Activated T-cell treated with anti-CD3 and anti-CD28 coated beads for 48 hours (primary cell): ENCODE measurements around the gene PLXNA2.

ENCODE experiments used
- DNase-seq: peaks from one replicate; pipeline ENCODE4 v3.0.0-alpha.2; 2020; ENCODE audit warnings: low read depth

The PLXNA2 gene

DNA sequence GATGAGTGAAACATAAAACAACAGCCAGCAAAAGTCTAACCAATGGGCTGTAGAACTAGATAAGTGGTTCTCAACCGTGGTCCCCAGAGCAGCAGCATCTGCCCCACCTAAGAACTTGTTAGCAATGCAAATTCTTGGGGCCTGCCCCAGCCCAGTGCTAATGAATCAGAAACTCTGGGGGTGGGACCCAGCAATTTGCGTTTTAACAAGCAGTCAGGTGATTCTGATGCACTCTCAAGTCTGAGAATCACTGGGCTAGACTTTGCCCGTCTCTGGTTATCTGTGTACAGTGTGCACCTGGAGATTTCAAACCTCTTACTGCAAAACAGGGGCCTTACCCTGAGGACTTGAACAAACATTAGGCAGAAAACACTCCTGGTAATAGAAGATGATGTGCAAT is 66.5 kb downstream of the PLXNA2 start:
- no peak for DNase-seq

DNA sequence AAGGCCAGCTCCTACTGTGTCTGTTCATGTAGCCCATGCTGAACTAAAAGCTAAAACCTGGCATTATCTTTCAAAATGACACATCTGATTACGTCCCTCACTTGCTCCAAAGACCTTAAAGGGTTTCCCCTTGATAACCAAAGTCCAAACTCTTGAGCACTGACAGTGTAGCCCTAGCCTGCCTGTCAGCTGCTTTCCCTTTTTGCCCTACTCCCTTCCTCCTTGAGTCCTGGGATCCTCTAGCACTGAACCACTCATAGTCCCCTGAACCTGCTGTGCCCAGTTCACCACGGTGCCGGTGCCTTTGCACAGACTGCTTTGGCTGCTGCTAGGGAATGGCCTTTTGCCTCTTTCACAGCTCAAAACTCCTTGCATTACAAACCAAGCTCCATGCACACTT is 67.5 kb downstream of the PLXNA2 start:
- DNase-seq: no peak

DNA sequence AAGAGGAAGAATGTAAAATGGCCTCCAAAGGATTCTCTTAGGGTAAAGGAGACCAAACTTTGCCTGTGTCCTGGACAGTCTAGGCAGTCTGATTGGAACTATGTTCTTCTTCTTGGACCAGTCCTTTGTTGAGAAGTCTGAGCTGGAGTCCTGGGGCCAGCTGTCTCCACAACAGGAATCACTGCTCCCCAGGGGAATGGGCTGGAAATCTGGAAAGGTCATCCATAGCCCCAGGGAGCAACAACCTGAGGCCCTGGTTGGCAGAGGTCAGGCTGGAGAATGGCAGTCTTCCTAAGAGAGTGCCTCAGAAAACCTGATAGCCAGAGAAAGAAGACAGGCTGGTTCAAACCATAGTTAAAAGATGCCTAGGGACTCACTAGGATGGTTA is 68.7 kb downstream of the PLXNA2 start:
- DNase-seq: no peak

DNA sequence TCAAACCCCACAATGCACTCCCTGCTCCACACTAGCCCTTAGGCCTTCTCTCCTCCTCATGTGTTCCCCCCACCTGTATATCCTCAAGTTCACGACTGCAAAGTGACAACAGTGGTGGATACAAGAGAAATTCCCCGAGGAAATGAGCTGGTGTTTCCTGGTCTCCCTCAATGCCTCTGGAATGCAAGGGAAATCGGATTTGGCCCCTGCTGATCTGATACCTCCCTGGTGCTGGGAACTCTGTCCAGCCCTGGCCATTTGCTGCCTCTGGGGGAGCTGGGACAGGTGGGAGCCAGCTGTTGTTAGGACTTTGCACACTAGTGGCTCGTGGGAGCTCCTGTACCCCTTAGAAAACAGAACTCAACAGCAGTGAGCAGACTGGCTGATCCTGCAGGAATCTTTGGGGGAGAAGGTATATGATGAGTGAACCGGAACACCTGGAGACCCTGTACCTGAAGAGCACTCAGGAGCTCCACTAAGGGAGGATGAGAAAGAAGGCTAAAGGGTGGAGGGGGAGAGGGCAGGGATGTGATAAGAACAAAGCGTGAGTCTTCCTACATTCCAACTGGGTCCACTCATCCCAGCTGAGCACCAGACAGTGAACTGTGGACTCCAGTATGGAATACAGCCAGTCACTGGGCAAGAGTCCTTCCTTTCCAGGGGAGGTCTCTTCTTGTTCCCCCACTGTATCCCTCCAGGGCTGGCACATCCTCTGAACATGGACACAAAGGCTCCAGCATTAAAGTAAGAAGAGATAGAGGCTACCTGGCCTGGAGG is 69.3 kb downstream of the PLXNA2 start:
- DNase-seq: no peak

DNA sequence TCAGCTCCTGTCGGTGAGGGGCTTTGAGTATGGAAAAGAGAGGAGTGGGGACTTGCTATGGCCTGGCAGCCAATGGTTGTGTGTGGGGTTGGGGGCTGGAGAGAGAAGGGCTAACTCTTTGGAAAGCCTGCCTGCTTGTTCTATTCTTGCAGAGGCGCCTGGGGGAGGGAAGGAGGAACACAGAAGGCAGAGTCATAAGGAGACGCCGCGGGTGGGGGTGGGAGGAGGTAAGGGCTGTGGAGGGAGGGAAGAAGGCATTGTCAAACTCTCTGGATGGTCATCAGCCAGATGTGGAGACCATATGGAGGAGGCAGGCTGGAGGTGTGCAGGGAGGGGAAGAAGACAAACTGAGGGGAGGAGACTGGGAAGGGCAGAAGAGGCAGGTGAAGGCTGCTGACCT is 70.0 kb downstream of the PLXNA2 start:
- no peak for DNase-seq

DNA sequence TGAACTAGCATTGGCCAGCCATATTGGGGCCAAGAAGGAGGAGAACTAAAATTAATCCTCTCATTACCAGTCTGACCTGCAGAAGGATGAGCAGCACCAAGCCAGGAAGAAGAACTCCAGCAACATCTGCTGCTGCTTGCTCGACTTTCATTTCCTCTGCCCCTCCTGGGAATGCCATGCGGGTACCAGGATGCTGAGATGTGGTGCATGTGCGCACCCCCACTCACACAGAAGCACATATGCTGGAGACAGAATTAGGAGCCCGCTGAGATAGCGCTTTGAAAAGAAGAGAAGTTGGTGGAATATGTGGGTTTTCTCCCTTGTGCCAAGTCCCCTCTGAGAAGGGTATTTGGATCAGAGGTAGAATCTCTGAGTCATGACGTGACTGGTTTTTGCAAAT is 70.4 kb downstream of the PLXNA2 start:
- no peak for DNase-seq

DNA sequence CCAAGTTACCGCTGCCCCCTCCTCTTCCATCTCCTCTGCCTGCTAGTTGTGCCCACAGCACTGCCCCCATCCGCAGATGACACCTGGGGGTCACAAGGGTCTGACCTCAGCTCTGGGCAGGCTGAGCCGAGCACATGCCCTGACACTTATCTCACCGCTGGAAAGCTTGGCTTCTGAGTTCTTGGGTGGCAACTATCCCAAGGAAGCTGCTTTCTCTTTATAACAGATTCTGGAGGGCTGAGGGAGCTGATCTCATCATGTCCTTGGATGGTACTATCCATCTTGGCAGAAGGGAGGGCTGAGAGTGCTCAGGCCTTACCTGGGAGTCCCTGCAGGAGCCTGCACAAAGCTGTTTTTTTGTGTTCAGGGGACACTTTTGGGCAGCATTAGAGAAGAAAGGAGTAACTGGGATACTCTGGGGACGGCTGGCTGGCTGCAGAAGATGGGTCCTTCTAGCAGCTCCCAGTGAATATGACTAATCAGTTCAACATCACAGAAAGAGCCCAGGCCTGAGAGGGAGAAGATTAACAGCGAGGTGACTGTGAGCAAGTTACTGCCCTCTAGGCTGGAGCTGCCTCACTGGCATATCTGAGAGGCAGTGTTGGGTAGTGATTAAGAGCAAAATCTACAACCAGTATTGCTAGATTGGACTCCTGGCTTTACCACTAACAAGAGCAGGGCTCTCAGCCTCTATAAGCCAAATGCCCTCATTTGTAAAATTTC is 71.6 kb downstream of the PLXNA2 start:
- no peak for DNase-seq

DNA sequence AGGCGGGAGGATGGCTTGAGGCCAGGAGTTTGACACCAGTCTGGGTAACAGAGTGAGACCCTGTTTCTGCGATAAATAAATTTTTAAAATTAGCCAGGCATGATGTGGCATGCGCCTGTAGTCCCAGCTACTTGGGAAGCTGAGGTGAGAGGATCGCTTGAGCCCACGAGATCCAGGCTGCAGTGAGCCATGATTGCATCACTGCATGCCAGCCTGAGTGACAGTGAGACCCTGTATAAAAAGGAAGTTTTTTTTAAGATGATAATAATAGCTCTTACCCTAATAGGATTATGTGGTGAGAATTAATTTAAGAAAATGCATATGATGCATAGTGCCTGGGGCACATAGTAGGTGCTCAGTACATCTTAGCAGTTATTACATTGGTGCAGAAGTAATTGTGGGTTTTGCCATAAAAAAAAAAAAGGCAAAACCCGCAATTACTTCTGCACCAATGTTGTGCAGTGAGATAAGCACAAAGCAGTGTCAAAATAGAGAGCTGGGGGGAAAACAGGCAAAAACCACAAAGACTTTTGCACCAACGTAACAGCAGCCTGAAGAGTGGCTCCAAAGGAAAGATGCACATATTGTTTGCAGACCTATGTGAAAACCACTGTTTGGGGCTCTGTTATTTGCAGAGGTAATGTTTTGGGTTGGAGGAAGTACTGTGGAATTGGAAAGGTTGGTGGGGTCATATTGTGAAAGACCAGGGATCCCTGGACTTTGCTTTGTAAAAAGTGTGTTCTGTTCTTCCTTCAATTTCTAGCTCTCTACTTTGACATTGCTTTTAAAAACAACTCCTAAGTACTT is 72.4 kb downstream of the PLXNA2 start:
- DNase-seq: no peak

DNA sequence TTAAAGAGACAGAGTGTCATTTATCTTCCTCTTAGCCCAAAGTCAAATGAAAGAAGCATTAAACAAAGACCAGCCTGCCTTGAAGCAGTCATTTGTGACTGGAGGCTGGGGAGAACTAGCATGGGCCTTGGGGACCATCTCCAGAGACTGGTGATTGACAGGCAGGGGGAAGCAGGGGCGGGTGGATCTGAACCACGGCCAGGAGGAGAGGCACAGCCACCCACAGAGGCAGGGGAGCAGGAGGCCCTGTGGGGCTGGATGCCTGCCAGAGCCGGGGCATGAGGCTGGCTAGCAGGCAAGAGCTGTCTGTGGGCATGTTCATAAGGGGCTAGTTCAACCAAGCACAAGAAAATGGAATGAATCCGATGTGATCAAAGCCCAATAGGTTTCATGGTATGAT is 73.9 kb downstream of the PLXNA2 start:
- DNase-seq: no peak

DNA sequence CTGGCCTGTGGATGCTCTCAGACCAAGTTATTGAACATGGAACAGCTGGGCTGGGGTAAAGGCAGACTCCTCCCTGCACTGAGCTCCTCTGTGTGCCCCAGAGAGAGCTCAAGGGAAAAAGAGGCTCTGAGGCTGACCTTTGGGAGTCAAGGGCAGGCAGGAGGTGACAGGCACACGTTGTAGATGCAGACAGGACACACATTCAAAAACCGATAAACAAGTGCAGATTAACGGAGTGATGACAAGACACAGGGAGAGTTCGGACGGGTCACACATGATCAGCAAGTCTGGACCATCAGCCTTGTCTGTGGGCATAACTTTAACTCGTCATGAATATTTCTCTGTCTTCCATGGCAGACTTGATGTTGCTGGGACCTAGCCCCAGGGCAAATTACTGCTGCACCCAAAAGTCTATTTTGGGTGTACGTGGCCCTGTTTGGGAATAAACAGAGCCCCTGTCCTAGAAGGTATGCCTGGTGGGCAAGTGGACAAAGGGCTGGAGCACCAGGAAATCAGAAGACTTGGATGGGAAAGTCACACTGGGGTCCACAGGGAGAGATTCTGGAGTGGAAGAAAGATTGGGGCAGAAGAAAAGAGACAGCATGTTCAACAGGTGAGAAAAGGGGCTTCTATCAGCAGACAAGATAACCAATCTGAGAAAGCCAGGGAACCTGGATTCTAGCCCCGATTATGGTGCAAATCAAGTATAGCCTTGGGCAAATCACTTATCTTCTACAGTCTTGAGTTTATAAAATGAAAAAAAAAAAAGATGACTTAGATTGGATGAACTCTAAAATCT is 74.9 kb downstream of the PLXNA2 start:
- DNase-seq: no peak

DNA sequence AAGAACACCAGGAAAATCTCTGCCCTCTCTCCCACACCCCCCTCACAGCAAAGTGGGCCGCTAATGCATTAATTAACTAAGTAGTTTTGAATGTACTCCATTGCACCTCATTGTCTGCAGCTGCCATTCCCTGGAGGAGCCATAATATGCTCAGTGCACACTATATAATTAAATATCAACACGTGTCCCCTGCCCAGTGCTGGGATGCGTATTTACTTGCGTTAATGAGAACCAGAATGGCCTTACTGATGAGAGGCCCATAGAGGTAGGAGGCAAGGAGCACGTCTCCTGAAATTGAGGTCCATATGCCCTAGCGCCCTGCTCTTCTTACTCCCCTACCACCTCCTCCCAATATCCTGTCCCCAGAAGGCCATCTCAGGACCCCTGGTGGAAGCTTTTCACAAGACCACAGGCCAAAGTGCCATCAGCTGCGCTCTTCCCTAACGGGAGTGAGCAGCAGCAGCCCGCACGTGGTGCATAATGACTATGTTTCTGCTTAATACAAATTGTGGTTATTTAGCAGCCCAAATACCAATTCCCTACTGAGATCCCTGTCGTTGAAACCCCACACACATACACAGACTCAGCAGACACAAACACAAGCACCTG is 76.8 kb downstream of the PLXNA2 start:
- DNase-seq: no peak

DNA sequence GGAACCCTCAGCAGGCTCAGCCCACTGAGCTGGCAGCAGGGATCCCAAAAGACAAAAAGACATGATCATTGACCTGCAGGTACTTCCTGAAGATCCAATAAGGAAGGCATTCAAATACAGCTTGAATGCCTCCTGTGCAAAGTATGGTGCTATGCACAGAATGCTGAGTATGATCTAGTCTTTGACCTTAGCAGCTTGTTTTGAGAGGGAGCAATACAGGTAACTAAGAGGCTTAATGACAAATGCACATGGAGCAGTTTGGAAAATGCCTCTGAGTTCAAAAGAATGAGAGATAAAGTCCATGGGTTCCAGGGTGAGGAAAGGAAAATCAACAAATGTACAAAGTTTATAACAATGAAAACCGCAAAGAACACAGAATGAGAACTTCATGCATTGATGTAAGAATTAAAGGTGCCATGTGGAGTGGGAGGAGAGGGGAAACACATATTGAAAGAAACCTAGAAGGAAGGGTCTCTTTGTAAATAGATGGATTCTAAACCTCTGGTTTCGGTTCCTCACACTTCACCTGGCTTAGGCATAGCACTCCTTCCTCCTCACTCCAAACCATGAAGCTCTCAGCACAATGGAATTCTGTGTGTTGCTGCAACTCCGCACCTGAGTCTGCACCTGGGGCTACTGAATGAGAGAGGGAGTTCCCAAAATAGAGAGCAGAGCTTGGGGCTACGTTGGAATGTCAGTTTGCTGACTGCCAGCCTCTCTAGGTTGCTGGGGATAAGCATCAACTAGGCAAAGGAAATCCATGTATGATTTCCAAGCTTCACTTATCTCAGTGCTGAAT is 77.6 kb downstream of the PLXNA2 start:
- no peak for DNase-seq

DNA sequence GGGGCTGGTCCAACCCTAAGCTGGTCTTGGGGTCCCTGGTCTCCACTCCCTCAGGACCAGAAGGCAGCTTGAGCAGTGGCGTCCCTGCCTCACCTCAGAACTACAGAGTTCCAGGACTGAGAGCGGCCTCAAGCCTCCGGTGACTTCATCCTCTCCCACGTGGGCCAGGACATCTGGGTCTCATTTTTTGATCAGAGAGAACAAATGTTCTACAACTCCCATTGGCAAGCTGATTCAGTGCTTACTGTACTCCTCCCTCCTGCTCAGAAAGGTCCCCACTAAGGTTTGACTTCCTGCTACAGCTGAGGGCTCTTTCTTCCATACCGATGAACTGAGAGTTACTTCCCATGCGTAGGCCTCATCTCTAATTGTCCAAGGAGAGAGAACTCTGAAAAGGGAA is 78.5 kb downstream of the PLXNA2 start:
- DNase-seq: no peak

DNA sequence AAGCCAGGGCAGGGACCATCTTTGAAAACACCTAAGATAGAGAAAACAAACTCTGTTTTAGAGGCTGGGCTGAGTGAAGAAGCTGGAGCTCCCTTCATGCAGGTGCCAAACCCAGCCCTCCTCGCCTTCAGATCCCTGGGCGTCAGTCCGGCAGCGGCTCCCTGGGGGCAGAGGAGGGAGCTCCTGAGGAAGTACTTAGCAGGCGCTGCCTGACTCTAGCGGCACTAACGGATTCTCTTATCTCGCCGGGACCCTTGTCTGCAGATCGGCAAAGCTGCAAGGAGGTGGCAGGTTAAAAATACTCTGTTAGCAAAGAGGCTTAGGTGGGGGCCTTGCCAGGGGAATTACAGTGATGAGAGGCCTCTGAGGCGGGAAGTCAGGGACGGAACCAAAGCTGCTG is 79.6 kb downstream of the PLXNA2 start:
- no peak for DNase-seq

DNA sequence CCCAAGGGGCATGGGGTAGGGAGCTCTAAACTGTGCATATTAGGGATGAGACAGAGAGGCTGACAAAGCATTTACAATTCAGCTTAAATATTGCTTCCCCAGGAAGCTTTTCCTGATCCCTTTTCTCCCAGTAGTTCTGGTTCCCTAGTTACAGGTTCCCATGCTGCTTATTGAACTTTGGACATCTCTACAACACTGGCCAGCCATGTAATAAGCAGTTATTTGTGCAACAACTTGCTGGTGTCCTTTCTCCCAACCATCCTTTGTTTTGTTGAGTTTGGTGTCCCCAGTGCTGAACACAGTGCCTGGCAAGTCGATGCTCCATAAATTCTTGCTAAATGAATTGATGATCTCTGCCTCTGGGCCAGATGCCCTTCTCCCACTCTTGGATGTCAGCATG is 80.6 kb downstream of the PLXNA2 start:
- DNase-seq: no peak

DNA sequence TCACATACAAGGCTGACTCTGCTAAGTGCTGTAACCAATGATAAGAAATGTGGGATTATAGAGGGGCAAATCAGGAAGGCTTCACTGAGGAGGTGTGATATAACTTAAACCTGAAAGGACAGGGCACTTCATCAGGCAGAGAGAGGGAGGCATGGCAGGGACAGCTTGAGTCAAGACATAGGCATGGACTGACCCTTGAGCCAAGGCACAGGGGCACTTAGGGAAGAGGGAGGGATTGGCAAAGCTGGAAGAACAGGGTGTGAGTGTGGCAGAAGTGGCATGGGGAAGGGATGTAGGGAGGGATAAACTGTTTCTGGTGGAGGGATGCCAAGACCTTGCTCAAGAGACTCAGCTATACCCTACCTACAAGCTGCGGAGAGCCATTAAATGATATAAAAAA is 81.3 kb downstream of the PLXNA2 start:
- DNase-seq: no peak

DNA sequence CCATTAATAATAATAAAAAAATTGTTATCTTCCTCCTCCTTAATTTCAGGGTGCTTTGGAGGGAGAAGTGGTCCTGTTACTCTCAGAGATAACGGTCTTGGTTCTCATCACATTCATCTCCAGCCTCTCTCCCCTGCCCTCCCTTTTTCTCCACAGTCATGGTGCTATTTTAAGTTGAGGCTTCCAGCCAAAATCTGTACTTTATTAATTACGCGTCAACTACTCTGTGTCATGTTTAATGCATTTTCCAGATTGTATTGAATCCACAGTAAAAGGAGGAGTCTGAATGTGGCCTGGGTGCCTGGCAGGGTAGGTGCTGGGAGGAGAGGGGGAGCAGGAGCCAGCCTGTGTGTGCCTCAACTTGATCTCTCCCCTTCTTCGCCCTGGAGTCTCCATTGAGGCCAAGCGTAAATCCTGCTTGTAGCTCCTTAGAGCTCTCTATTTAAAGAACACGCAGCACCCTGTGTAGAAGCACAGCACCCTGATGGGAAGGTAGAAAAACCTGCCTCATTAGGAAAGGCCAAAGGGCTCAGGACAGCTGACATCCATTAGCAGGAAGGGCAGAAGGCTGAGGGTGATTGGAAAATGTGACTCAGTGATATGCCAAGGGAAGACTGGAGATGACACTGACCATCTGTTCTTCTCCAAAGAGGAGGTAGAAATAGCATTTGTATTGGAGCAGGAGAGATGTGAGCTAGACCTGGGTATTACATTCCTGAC is 82.4 kb downstream of the PLXNA2 start:
- DNase-seq: no peak

DNA sequence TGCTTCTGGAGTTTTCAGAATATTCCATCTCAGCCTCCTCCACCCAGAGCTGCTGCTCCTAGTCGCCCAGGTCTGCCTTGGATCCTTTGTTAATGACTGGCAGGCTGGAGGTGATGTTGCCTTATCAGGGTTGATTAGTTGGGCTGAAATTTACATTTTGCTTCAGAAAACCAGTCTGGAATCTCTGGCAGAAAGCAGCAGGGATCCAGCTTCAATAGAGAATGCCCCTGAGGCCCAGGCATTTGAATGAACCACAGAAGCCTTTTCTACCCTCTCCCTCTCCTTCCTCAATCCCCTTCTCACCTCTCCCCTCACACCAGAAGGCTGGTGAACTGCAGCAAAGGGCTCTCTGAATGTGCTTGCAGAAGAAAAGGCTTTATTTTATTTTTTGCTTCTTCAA is 83.2 kb downstream of the PLXNA2 start:
- no peak for DNase-seq

DNA sequence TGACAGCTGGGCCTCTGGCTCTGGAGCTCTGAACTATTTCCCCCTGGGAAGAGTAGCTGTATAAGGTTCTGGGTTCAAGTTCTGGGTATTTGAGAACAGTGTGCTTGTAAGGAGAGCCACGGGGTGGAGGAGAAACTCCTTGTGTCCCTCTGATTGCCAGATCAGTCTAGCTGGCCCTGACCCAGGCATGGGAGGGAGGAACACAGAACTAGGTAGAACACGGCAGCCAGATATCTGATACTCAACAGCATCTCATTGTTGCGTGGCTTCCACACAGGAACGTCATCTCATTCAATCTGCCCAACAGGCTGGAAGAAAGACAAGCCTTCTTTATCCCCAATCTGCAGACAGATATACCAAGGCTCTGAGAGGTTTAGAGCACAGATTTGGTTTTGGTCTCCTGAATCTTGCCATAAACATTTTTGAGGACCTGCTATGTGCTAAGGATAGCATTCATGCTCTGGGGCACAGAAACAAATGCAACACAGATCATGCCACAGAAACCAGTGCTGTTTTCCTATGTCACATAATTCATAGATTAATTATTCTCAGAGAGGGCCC is 83.8 kb downstream of the PLXNA2 start:
- DNase-seq: no peak
